HG02763 (cell line): Measurements from ENCODE around the gene PRMT2.

Source experiments
- ATAC-seq: cut with Tn5 transposase; IDR thresholded peaks from one replicate; pipeline ENCODE4 v1.9.1; 2021; ENCODE audit warnings: mild to moderate bottlenecking, moderate library complexity; ENCODE audit not compliant: unreplicated experiment

Gene PRMT2

GRCh38 chr21:46639489-46640386 is 4.3 kb downstream of the PRMT2 start:
- ATAC-seq = no peak

GRCh38 chr21:46641656-46642055 is 6.2 kb downstream of the PRMT2 start:
- no peak for ATAC-seq

DNA sequence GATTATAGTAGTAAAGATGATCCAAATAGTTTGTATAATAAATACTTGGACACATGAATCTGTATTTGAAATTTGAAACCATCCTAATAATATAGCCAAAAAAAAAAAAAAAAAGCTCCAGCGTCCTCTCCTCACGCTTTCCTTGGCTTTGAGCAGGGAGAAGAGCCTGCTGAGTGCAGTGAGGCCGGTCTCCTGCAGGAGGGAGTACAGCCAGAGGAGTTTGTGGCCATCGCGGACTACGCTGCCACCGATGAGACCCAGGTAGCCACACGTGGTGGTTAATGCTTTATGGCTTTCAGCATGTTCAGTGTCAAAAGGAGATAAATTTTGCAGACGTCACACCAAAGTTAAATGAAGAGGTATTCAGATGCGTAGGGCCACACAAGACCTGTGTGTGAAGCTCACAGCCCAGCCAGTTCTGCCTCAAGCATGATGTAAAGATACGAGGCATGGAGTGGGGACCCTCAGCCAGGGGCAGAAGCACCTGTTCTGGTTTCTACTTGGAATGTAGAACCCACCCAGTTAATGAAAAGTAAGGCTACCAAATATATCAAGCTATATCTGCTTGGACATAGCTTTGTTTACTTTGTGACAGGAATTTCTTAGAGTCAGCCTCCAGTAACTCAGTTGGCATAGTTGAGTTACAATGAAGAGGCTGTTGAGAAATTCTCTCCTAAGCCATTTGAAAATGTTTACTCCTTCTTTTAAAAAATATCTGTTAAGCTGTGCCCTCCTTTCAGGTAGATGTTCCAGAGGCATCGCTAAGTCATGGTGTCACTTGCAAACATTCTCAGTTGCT is 8.1 kb downstream of the PRMT2 start:
- ATAC-seq = no peak

- no peak for ATAC-seq
These were observed 10.4 kb downstream of the PRMT2 start for GRCh38 chr21:46645840-46646239.

DNA sequence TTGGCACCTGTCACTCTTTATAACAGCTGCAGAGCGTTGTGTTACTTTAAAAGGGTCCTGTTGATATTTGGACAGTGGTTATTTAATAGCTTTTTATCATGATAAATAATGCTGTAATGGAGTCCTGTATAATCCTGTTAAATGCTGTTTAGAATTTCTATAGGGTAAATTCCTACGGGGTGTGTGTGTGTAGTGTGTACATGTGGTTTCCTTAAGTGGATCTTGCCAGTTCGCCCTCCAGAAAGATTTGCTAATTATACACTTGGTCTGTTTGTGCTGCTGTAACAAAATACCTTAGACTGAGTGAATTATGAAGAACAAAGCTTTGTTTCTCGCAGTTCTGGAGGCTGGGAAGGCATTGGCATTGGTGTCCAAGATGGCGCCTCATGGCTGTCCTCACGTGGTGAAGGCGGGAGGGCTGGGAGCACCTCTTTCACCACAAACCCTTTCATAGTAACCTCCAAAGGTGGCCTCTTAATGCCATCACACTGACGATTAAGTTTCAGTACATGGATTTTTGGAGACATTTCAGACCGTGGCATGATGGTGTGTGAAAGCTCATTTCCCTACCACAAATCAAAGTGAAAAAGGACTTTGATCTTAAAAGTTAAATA is 11.2 kb downstream of the PRMT2 start:
- no peak for ATAC-seq

GRCh38 chr21:46648539-46648938 is 13.1 kb downstream of the PRMT2 start:
- no peak for ATAC-seq

- no peak for ATAC-seq
These were observed 13.9 kb downstream of the PRMT2 start for GRCh38 chr21:46649356-46649755.

- ATAC-seq = no peak
These were observed 15.1 kb downstream of the PRMT2 start for GRCh38 chr21:46650476-46651098.

- no peak for ATAC-seq
These were observed 15.6 kb downstream of the PRMT2 start for GRCh38 chr21:46651121-46651520.

GRCh38 chr21:46655230-46655629 is 19.8 kb downstream of the PRMT2 start:
- no peak for ATAC-seq

DNA sequence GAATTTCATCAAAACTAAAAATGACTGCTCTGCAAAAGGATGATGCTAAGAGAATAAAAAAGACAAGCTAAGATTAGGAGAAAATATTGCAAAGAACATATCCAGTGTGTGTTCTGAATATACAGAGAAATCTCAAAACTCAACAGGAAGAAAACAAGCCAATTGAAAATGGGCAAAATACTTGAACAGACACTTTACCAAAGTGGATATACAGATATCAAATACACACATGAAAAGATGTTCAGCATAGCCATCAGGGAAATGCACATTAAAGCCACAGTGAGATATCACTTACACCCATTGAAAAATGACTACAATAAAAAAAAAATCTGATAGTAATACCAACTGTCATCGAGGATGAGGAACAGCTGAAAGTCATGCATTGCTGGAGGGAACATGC is 21.3 kb downstream of the PRMT2 start:
- no peak for ATAC-seq

DNA sequence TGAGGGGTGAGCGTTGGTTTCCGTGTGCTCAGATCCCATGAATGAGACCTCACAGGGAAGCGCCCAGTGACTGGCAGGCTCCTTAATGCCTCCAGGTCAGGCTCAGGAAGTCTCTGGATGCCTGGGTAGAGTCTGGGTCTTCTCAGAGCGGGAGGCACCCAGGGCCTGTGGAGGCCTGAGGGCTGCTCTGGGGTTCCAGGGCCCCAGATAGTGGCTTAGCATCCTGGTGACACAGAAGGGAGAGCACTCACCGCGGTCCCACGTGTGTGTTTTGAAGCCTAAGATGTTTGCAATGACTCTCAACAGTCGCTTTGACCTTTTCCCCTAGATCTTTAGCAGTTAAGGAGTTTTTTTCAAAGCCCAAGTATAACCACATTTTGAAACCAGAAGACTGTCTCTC is 25.0 kb downstream of the PRMT2 start:
- ATAC-seq = no peak

DNA sequence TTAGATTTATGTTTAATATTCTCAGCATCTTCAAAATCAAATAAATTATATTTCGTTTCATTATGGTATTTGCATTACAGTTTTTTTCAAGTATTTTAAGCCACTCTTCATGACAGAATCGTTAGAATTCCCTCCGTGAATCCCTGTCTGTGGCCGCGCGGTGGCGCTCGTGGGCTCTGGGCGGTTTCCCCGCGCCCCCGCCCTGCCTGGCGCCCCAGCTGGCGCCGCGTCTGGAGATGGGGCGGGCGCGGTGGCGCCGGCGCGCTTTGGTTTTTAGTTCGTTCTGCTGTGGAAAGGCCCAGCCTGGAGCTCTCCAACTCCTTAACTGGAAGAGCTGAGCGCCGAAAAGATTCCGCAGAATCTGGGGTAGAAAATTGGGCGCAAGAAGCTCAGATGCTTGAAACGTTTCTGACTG is 25.7 kb downstream of the PRMT2 start:
- ATAC-seq = no peak

- no peak for ATAC-seq
These were observed 26.3 kb downstream of the PRMT2 start for GRCh38 chr21:46661642-46662366.

- no peak for ATAC-seq
These were observed 26.8 kb downstream of the PRMT2 start for GRCh38 chr21:46662367-46662654.

GRCh38 chr21:46662765-46663500 is 27.5 kb downstream of the PRMT2 start:
- ATAC-seq = no peak

GRCh38 chr21:46663754-46664153 is 28.3 kb downstream of the PRMT2 start:
- ATAC-seq = no peak

DNA sequence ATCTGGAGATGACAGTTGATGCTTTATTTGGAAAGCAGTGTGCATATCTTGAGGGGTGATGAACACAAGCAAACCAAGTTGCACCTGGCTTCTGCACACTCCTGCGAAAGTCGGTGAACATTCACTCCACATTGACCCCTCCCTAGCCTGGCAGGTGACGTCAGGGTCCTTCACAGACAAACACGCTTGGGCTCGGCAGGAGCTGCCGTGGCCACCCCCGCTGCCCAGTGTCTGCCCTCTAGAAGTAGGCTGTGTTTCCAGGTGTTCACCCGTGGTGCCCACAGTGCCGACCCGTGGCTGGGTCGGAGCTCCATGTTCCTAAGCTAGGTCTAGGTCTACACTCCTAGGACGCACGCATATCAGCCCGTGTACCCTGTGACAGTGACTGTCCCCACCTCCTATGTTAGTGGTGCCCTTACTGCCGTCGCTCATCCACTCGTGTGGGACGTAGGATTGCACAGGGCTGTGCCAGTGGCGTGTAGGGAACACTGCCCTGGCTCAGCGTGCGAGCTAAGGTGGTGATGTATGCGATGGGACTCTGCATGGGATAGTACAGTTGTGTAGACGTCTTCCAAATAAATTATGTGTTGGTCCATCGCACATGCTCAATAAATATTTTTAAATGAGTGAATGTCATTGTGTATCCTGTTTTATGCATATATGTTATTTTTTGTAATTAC is 29.0 kb downstream of the PRMT2 start:
- ATAC-seq = no peak

DNA sequence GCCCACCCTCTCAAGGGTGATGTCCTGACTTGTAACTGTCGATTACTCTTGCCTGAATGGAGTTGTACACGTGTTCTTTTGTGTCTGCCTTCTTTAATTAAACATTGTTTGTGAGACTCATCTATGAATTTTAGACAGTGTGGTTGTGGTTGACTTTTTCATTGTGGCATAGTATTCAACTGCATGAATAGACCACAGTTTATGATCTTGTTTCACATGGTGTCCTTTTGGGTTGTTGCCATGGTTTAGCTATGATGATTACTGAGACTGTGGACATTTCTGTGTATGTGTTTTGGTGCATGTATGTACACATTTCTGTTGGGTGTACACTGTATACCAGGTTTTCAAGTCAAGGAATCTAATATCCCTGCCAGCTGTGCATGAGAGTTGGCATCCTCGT is 30.1 kb downstream of the PRMT2 start:
- ATAC-seq = no peak
